COLO668 (cell line): ENCODE results near the gene POLR2M.

Experiments
- DNase-seq: peaks from one replicate; lab custom pipeline; 2025; ENCODE audit not compliant: unreplicated experiment; lab: John Stamatoyannopoulos, UW

POLR2M gene

GRCh38 chr15:57736591-57736990 is 30.1 kb downstream of the POLR2M start:
- DNase-seq, result no peak

- DNase-seq, result no peak
Observed at GRCh38 chr15:57738734-57739237, 32.3 kb downstream of the POLR2M start.

DNA sequence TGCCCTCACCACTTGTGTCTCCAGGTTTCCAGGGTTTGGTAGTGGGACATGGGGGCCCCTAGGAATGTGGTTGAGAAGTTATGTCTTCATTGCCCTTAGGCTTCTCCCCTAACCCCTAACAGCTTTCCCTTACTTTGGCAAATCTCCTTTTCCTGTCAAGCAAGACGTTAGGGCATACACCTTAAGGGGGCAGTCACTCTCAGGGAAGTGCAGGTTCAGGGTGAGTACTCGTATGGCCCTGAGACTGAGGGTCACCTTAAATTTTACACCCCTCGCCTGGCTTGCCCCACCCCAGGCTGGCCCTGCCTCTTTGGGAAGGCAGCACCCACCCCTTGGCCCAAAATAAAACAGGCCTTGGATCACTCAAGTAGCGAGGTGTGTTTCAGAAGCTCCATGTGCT is 33.5 kb downstream of the POLR2M start:
- DNase-seq, result no peak

- DNase-seq, result no peak
Observed at GRCh38 chr15:57741089-57741488, 34.6 kb downstream of the POLR2M start.

DNA sequence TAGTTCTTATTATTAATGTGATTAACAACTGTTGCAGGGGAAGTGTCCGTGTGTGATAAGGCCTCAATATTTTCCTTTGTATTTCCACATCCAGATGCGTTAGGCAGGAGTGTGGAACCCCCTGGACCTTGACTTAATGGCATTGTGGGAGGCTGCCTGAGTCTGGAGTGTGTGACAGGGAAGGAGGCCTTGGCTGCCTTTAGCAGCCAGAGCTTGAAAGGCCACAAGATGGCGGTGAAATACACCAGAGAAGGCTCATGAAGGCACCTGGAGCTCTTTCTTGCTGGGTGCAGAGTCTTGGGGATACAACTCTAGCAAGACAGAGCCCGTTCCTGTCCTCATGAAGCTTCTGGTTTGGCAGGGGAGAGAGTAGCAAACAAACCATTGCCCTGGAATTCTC is 36.9 kb downstream of the POLR2M start:
- no peak for DNase-seq

DNA sequence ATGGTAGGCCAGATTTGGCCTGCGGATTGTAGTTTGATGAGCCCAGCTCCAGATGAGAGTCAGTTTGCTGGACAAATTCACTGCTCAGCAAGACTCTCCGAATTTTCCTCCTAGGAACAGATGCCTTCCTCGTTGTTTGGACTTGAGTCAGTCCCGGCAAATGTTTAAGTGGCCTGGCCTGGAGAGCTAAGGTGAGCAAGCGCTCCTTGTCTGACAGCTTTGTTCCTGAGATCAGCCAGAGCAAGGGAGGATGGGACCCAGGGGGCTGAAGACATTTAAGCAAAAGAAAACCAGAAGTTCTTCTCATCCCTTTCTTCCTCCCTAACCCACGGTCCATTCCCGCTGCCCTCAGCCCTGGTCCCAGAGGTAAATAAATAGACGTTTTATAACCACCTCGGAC is 40.3 kb downstream of the POLR2M start:
- no peak for DNase-seq

DNA sequence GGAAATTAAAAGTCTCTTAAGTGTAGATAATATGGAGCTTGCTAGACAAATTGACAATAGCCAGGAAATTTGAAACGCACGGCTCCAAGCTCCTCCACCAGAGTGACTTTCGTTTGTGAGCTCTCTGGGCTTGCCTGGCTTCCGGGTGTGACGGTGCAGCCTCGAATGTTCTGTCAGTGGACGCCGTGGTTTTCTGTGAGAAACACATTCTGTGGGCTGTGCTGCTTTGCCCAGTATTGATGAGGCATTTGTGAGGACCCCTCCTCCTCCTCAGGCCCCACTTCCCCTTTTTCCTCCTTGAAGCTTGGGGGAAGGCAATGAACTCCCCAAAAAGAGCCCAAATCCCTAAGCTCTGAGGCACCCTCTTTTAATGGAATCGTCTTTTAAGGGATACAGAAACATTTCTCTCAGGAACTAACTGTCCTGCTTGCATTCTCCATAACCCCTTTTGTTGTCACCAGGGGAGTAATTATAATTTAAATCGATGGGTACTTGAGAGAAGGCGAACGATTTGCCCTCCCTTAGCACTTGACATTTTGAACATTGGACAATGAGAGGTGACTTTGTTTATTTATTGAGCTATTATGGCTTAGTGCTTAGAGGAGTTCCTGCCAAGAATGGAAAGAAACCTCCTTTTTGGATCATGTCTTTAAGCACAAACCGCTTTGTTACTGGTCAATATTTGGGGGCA is 40.8 kb downstream of the POLR2M start:
- DNase-seq, result no peak

DNA sequence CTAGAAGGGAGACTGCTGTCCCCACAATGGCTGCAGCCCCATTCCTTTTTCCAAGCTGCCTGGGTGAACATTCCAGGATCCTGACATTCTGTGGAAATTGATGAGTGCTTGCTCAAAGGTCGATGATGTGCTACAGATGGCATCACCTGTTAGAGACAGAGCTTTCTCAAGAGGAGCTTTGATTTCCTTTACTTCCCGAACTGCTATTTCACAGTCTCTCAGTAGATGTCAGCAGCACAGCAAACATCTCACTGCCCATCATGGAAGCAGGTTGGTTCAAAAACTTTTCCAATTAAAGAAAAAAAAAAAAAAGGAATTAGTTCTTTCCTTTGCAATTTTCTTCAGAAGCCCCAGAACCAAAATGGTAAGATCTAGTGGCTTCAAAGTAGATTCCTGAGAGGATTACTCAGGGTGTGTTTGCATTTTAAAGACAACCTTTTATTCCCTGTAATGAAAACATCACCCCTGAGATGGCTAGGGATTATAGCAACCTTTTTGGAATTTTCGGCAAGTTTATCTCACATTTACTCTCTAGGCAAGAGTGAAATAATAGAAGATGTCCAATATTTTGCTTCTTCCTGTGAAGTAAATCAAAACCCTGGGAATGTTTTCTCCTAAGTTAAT is 44.8 kb downstream of the POLR2M start:
- DNase-seq, result no peak

DNA sequence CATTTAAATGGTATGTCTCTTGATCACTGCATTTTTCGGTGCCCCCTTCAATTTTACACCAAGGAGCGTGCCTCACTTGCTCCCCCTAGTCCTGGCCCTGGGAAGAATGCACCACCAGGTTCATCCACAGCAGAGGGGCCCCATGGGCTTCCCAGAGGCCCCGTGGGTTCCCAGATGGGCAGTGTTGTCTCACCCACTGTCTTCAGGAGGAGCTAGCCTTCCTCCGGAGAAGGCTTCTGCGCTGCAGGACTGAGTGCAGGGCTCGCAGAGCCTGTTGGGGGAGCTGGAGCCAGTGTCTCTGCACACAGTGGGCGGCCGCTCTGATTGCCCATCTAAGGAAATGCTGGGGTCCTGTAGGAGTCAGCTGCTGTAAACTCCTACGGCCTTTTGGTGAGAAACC is 45.9 kb downstream of the POLR2M start:
- no peak for DNase-seq

DNA sequence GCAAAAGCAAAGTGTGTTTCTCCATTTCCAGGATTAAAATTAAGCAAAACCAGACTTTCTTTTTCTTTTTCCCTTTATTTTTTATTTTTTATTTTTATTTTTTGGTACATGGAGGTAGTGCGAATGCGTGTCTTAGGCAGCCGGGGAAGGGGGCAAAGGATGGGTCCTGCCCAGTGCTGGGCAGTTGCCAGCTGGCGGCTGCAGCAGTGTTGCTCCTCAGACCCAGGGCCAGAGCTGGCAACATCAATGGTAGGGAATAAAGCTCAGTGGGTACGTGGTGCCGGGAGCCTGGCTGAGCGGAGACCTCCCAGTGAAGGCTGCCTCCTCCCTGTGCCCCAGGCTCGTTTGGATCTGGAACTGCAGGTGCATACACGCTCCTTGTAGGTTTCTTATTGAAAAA is 46.3 kb downstream of the POLR2M start:
- no peak for DNase-seq

- DNase-seq, result no peak
Observed at GRCh38 chr15:57756466-57756865, 50.0 kb downstream of the POLR2M start.

DNA sequence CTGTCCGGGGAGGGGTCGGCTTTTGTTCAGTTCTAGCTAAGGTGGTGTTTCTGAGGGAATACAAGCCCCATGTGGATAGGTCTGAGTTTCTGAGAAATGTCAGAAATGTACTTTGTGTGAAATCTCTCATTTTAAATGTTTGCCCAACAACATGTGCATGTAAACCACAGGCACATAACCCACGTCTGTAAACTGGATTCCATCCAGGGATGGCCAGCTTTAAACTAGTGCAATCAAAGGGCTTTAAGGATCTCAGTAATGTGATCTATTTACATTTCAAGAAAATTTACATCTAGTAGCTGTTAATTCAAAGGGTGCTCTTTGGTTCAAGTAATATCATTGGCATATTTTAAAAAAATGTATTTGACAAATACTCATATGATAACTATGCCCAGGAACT is 52.0 kb downstream of the POLR2M start:
- no peak for DNase-seq

DNA sequence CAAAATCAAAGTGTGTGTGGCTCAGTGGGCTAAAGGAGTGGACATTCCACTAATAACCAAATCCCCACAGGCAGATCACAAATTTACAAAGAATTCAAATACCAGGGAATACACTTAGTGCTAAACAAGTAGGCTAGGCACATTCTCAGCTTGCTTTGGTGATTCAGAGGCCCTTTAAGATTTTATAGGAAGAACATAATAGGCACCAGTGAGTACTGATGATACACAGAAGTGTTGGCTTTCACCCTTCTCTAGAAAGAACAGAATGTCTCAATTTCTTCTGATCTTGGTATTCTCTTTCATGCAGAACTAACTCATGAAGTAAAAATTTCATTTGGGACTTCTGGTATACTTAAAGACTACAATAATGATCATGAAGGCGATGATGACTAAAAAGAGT is 55.0 kb downstream of the POLR2M start:
- no peak for DNase-seq

- DNase-seq, result no peak
Observed at GRCh38 chr15:57762302-57762701, 55.8 kb downstream of the POLR2M start.

DNA sequence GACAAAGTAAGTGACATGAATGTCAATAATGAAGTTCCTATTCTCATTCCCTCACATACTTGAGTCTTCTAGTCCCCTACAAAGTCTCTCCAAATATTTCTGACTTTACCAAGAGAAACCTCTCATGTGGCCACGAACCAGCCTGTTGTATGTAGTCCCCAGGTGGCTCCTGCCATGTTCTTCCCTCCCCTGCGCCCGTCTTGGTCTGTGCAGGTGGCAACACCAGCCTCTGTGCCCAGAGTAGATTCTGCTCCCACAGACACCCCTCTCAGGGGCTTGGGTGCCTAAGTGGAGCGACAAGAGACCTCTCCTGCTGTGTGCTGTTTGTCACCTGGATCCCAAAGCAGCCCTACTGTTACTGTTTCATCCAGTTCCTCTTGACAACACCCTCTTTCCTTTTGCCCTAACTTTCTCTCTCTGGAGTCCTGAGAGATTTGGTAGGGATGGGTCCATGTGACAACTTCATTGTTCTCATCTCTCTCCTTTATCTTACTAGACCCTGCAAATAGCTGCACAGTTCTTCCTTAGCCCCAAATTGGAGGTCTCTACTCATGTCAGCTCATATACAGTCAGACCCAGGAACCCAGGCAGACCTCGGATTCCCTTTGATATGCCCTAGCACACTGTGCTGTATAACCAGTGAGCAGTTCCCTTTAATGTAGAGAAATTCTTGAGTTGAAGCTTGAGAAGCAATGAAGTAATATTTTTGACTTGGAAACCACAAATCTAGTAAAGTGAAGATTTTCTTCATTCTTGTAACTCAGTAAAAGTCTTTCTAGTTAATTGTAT is 56.9 kb downstream of the POLR2M start:
- no peak for DNase-seq
